HEK293 (cell line): ENCODE results near the gene TRIM75.

Experiments
- CTCF ChIA-PET: fragments of 350-600 bp; formaldehyde crosslinking; extraction: SDS; loops from one replicate; lab custom pipeline; 2021; ENCODE audit warnings: antibody characterized with exemption; lab: Yijun Ruan, JAX
- POLR2A ChIA-PET: fragments of 300-600 bp; formaldehyde crosslinking; extraction: SDS; loops from one replicate; lab custom pipeline; 2020; ENCODE audit warnings: antibody characterized with exemption, inconsistent platforms; lab: Yijun Ruan, JAX
- H3K27ac ChIP-seq: fragments of 200-500 bp; sonication (Bioruptor generic); 2 replicates; pipeline ENCODE4 v1.5.1; 2014; ENCODE audit warnings: low read depth, low read length, control low read depth, inconsistent platforms; ENCODE audit errors: extremely low read depth
- H3K36me3 ChIP-seq, 2 experiments: fragments of 200-500 bp in 1 of 2; sonication (Bioruptor generic) in 1 of 2; 1 replicate in 1 of 2; 2 replicates in 1 of 2; pipeline ENCODE4 v1.5.1; 2014 to 2017; ENCODE audit warnings: inconsistent platforms in 2 of 2, low read length in 2 of 2; ENCODE audit not compliant: control insufficient read depth in 2 of 2, insufficient read depth in 1 of 2
- H3K4me1 ChIP-seq: fragments of 200-500 bp; sonication (Bioruptor generic); 2 replicates; pipeline ENCODE4 v1.5.1; 2014; ENCODE audit warnings: mild to moderate bottlenecking, low read length, inconsistent platforms; ENCODE audit not compliant: control insufficient read depth, insufficient read depth
- H3K4me3 ChIP-seq: 2 replicates; pipeline ENCODE4 v1.5.1; 2011; ENCODE audit warnings: low read depth, mild to moderate bottlenecking, control low read depth, low read length, moderate library complexity
- H3K9me3 ChIP-seq: fragments of 200-500 bp; sonication (Bioruptor generic); 2 replicates; pipeline ENCODE4 v1.5.1; 2014; ENCODE audit warnings: low read depth, low read length, inconsistent platforms; ENCODE audit not compliant: control insufficient read depth, insufficient read depth
- EGR2 ChIP-seq: fragments of 450-650 bp; formaldehyde crosslinking; IDR thresholded peaks from 2 replicates; pipeline ENCODE4 v1.5.1; 2016; ENCODE audit warnings: low read depth, missing biosample characterization, missing genetic modification characterization
- GFI1B ChIP-seq: fragments of 450-650 bp; formaldehyde crosslinking; IDR thresholded peaks from 2 replicates; pipeline ENCODE4 v1.5.1; 2016; ENCODE audit warnings: missing biosample characterization, missing genetic modification characterization
- GLIS2 ChIP-seq: fragments of 450-650 bp; formaldehyde crosslinking; IDR thresholded peaks from 2 replicates; pipeline ENCODE4 v1.5.1; 2016; ENCODE audit warnings: missing biosample characterization, missing genetic modification characterization
- HOXA7 ChIP-seq: sonication (generic); formaldehyde crosslinking; IDR thresholded peaks from 2 replicates; pipeline ENCODE4 v1.8.1; 2022; ENCODE audit warnings: missing genetic modification reagents, borderline replicate concordance
- KLF7 ChIP-seq: fragments of 450-650 bp; formaldehyde crosslinking; IDR thresholded peaks from 2 replicates; pipeline ENCODE4 v1.5.1; 2016; ENCODE audit warnings: missing biosample characterization, missing genetic modification characterization, borderline replicate concordance
- PRDM1 ChIP-seq: fragments of 450-650 bp; formaldehyde crosslinking; IDR thresholded peaks from 2 replicates; pipeline ENCODE4; 2016; ENCODE audit warnings: missing biosample characterization, missing genetic modification characterization
- ZNF16 ChIP-seq: fragments of 450-650 bp; formaldehyde crosslinking; IDR thresholded peaks from 2 replicates; pipeline ENCODE4 v1.5.1; 2016; ENCODE audit warnings: low read depth, missing biosample characterization, missing genetic modification characterization
- ZNF184 ChIP-seq: fragments of 450-650 bp; IDR thresholded peaks from 2 replicates; pipeline ENCODE4 v1.5.1; 2018; ENCODE audit warnings: missing biosample characterization, mild to moderate bottlenecking, missing genetic modification characterization
- ZNF266 ChIP-seq: fragments of 450-650 bp; formaldehyde crosslinking; IDR thresholded peaks from 2 replicates; pipeline ENCODE4 v1.5.1; 2016; ENCODE audit warnings: missing biosample characterization, missing genetic modification characterization, low read depth
- ZNF274 ChIP-seq, 2 experiments: fragments of 200-500 bp in 1 of 2; fragments of 450-650 bp in 1 of 2; sonication (Bioruptor generic) in 1 of 2; formaldehyde crosslinking in 1 of 2; IDR thresholded peaks; 2 replicates each; pipeline versions ENCODE4 v1.5.1 to v1.6.1; 2014 to 2016; ENCODE audit warnings: borderline replicate concordance in 1 of 2, inconsistent platforms in 1 of 2, low read length in 1 of 2, missing biosample characterization in 1 of 2, missing genetic modification characterization in 1 of 2
- ZNF37A ChIP-seq: fragments of 450-650 bp; IDR thresholded peaks from 2 replicates; pipeline ENCODE4 v1.5.1; 2018; ENCODE audit warnings: missing biosample characterization, missing genetic modification characterization
- ZNF558 ChIP-seq: fragments of 450-650 bp; formaldehyde crosslinking; IDR thresholded peaks from 2 replicates; pipeline ENCODE4 v1.5.1; 2016; ENCODE audit warnings: missing biosample characterization, missing genetic modification characterization
- ZNF585B ChIP-seq: fragments of 450-650 bp; formaldehyde crosslinking; IDR thresholded peaks from 2 replicates; pipeline ENCODE4 v1.5.1; 2016; ENCODE audit warnings: missing biosample characterization, missing genetic modification characterization
- ZNF600 ChIP-seq: fragments of 450-650 bp; formaldehyde crosslinking; IDR thresholded peaks from 2 replicates; pipeline ENCODE4 v1.5.1; 2016; ENCODE audit warnings: missing biosample characterization, missing genetic modification characterization
- ZNF654 ChIP-seq: fragments of 450-650 bp; formaldehyde crosslinking; IDR thresholded peaks from 2 replicates; pipeline ENCODE4 v1.5.1; 2016; ENCODE audit warnings: low read depth, missing biosample characterization, missing genetic modification characterization
- TF ChIP-seq, protein P1 (sequence below): fragments of 450-650 bp; formaldehyde crosslinking; IDR thresholded peaks from 2 replicates; pipeline ENCODE4 v1.5.1; 2017; ENCODE audit warnings: missing biosample characterization, missing genetic modification characterization
- TF ChIP-seq, protein P2 (sequence below): fragments of 450-650 bp; formaldehyde crosslinking; IDR thresholded peaks from 2 replicates; pipeline ENCODE4; 2016; ENCODE audit warnings: missing biosample characterization, missing genetic modification characterization
- TF ChIP-seq, protein P3 (sequence below): fragments of 450-650 bp; formaldehyde crosslinking; IDR thresholded peaks from 2 replicates; pipeline ENCODE4 v1.5.1; 2016; ENCODE audit warnings: missing biosample characterization, missing genetic modification characterization
- TF ChIP-seq, protein P4 (sequence below): fragments of 450-650 bp; formaldehyde crosslinking; IDR thresholded peaks from 2 replicates; pipeline ENCODE4 v1.5.1; 2017; ENCODE audit warnings: missing biosample characterization, missing genetic modification characterization
- TF ChIP-seq, protein P5 (sequence below): fragments of 450-650 bp; formaldehyde crosslinking; IDR thresholded peaks from 2 replicates; pipeline ENCODE4 v1.5.1; 2017; ENCODE audit warnings: missing biosample characterization, missing genetic modification characterization
- TF ChIP-seq, protein P6 (sequence below): fragments of 450-650 bp; formaldehyde crosslinking; IDR thresholded peaks from 2 replicates; pipeline ENCODE4 v1.5.1; 2016; ENCODE audit warnings: missing biosample characterization, missing genetic modification characterization

TRIM75 gene

DNA sequence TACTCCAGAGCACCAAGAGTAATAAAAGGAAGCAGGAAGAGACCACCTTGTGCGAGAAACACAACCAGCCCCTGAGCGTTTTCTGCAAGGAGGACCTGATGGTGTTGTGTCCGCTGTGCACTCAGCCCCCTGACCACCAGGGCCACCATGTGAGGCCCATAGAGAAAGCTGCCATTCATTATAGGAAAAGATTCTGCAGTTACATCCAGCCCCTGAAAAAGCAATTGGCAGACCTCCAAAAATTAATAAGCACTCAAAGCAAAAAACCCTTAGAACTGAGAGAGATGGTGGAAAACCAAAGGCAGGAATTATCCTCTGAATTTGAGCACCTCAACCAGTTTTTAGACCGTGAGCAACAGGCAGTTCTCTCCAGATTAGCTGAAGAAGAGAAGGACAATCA is 5.7 kb downstream of the TRIM75 start (continued):
- no peak for TF ChIP-seq ZNF16
- TF ChIP-seq, protein P1, sequence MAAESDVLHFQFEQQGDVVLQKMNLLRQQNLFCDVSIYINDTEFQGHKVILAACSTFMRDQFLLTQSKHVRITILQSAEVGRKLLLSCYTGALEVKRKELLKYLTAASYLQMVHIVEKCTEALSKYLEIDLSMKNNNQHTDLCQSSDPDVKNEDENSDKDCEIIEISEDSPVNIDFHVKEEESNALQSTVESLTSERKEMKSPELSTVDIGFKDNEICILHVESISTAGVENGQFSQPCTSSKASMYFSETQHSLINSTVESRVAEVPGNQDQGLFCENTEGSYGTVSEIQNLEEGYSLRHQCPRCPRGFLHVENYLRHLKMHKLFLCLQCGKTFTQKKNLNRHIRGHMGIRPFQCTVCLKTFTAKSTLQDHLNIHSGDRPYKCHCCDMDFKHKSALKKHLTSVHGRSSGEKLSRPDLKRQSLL (tag by site-specific recombination): no peak
- no peak for TF ChIP-seq ZNF585B (tag by site-specific recombination)
- no peak for TF ChIP-seq KLF7 (tag by site-specific recombination)

DNA sequence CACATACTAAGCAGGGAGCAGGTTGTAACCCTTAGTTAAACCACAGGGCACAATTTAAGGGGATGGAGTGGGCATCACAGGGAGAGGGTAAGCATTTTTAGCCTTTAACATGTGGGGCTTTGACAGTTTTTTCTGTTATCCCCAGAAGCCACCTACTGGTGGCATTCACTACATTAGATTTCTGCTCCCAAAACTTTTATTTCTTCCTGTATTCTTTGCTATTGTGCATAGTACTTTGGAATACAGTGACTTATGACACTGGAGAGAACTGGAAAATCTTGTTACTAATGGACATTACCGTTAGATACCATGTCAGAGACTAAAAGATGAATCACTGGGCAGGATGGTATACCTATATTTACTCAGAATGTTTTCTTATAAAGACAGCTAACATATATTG is 7.3 kb downstream of the TRIM75 start:
- no peak overlapping the region for H3K4me3 ChIP-seq
- H3K36me3 ChIP-seq: no peaks in the 10 kb centered on the region; a peak in 1 of 3 replicates
- TF ChIP-seq ZNF37A (tag by site-specific recombination) (no peak), HOXA7 (no peak), ZNF600 (tag by site-specific recombination) (no peak), ZNF654 (tag by site-specific recombination) (peak; percentile 17), ZNF274 (IDR thresholded peaks at IDR 0.05; ENCODE audit: low read length) (no peak), ZNF274 (tag by site-specific recombination; IDR thresholded peaks at IDR 0.05; ENCODE audit: borderline replicate concordance) (no peak)
- TF ChIP-seq, protein P2, sequence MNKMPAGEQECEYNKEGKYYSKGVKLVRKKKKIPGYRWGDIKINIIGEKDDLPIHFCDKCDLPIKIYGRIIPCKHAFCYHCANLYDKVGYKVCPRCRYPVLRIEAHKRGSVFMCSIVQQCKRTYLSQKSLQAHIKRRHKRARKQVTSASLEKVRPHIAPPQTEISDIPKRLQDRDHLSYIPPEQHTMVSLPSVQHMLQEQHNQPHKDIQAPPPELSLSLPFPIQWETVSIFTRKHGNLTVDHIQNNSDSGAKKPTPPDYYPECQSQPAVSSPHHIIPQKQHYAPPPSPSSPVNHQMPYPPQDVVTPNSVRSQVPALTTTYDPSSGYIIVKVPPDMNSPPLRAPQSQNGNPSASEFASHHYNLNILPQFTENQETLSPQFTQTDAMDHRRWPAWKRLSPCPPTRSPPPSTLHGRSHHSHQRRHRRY: no peak
- TF ChIP-seq, protein P3, sequence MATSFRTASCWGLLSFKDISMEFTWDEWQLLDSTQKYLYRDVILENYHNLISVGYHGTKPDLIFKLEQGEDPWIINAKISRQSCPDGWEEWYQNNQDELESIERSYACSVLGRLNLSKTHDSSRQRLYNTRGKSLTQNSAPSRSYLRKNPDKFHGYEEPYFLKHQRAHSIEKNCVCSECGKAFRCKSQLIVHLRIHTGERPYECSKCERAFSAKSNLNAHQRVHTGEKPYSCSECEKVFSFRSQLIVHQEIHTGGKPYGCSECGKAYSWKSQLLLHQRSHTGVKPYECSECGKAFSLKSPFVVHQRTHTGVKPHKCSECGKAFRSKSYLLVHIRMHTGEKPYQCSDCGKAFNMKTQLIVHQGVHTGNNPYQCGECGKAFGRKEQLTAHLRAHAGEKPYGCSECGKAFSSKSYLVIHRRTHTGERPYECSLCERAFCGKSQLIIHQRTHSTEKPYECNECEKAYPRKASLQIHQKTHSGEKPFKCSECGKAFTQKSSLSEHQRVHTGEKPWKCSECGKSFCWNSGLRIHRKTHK (tag by site-specific recombination): no peak
- TF ChIP-seq, all 188 proteins: peak for 1
- POLR2A ChIA-PET: no interaction called here
- Histone ChIP-seq H3K27ac (no peak overlapping the region), H3K9me3 (no peaks in the 10 kb centered on the region), H3K4me1 (no peaks in the 10 kb centered on the region)
- CTCF ChIA-PET: no interaction called here

DNA sequence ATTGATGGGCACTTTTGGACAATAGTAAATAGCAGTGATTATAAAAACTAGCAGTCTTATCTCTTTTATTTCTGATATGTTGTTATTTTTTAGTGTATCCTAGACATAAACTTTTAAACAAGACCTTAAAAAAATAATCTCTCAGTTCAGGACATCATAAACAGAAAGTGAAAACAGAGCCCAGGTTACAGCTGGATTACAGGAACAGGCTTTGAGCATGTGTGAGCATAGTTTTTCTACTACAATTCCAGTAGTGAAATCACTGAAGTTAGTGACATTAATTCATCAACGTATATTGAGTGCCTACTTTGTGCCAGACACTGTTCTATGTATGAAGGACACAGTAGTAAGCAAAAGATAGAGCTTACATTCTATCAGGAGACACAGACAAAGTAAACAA is 16.9 kb downstream of the TRIM75 start:
- CTCF ChIA-PET: interaction anchor here (0.6 to 1.2 kb wide), 3 partner anchors 8 to 393 kb away, joined by 3 to 5 read pairs (median 4); no protein-coding TSS in a partner anchor
- POLR2A ChIA-PET: no interaction called here
- Histone ChIP-seq H3K36me3 (no peaks in the 10 kb centered on the region), H3K4me3 (no peak overlapping the region), H3K9me3 (no peaks in the 10 kb centered on the region), H3K27ac (no peak overlapping the region), H3K4me1 (no peaks in the 10 kb centered on the region)
- TF ChIP-seq GLIS2 (no peak), ZNF266 (tag by site-specific recombination) (no peak), ZNF184 (tag by site-specific recombination) (no peak), ZNF558 (tag by site-specific recombination) (no peak), EGR2 (no peak), PRDM1 (tag by site-specific recombination) (no peak), GFI1B (no peak)
- TF ChIP-seq, protein P3 (tag by site-specific recombination): no peak
- TF ChIP-seq, protein P4, sequence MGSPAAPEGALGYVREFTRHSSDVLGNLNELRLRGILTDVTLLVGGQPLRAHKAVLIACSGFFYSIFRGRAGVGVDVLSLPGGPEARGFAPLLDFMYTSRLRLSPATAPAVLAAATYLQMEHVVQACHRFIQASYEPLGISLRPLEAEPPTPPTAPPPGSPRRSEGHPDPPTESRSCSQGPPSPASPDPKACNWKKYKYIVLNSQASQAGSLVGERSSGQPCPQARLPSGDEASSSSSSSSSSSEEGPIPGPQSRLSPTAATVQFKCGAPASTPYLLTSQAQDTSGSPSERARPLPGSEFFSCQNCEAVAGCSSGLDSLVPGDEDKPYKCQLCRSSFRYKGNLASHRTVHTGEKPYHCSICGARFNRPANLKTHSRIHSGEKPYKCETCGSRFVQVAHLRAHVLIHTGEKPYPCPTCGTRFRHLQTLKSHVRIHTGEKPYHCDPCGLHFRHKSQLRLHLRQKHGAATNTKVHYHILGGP (tag by site-specific recombination): no peak
- TF ChIP-seq, protein P5, sequence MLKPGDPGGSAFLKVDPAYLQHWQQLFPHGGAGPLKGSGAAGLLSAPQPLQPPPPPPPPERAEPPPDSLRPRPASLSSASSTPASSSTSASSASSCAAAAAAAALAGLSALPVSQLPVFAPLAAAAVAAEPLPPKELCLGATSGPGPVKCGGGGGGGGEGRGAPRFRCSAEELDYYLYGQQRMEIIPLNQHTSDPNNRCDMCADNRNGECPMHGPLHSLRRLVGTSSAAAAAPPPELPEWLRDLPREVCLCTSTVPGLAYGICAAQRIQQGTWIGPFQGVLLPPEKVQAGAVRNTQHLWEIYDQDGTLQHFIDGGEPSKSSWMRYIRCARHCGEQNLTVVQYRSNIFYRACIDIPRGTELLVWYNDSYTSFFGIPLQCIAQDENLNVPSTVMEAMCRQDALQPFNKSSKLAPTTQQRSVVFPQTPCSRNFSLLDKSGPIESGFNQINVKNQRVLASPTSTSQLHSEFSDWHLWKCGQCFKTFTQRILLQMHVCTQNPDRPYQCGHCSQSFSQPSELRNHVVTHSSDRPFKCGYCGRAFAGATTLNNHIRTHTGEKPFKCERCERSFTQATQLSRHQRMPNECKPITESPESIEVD (tag by site-specific recombination): no peak
- TF ChIP-seq, protein P6, sequence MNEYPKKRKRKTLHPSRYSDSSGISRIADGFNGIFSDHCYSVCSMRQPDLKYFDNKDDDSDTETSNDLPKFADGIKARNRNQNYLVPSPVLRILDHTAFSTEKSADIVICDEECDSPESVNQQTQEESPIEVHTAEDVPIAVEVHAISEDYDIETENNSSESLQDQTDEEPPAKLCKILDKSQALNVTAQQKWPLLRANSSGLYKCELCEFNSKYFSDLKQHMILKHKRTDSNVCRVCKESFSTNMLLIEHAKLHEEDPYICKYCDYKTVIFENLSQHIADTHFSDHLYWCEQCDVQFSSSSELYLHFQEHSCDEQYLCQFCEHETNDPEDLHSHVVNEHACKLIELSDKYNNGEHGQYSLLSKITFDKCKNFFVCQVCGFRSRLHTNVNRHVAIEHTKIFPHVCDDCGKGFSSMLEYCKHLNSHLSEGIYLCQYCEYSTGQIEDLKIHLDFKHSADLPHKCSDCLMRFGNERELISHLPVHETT (tag by site-specific recombination): no peak
